Activated T-cell treated with anti-CD3 and anti-CD28 coated beads, Interleukin-2, amount 50 U/mL, for 24 hours (primary cell): Measurements from ENCODE around the gene ZBED4.

Experiments used
- DNase-seq: peaks from one replicate; pipeline ENCODE4 v3.0.0-alpha.2; 2020
- H3K27ac Mint-ChIP-seq: 2 replicates; pipeline ENCODE4 v1.8.0; 2020; ENCODE audit warnings: mild to moderate bottlenecking, mixed read lengths
- H3K27me3 Mint-ChIP-seq: 2 replicates; pipeline ENCODE4 v1.8.0; 2020; ENCODE audit warnings: mixed read lengths
- H3K36me3 Mint-ChIP-seq: 2 replicates; pipeline ENCODE4 v1.8.0; 2020; ENCODE audit warnings: low read depth, mixed read lengths
- H3K4me1 Mint-ChIP-seq: 2 replicates; pipeline ENCODE4 v1.8.0; 2020; ENCODE audit warnings: low read depth, mixed read lengths
- H3K4me3 Mint-ChIP-seq: 2 replicates; pipeline ENCODE4 v1.8.0; 2020; ENCODE audit warnings: mild to moderate bottlenecking, moderate library complexity, mixed read lengths
- H3K9me3 Mint-ChIP-seq: 2 replicates; pipeline ENCODE4 v1.8.0; 2020; ENCODE audit warnings: mixed read lengths

Gene ZBED4

GRCh38 chr22:49906071-49906798, 52.6 kb downstream of the ZBED4 start:
- Mint-ChIP-seq H3K4me1 (no peaks in the 10 kb centered on the region), H3K36me3 (peaks cover 82% of the 10 kb centered on the region), H3K4me3 (no peak overlapping the region), H3K27ac (no peak overlapping the region), H3K9me3 (peaks cover 2% of the 10 kb centered on the region), H3K27me3 (no peaks in the 10 kb centered on the region)
- no peak for DNase-seq

GRCh38 chr22:49906799-49907290, 53.2 kb downstream of the ZBED4 start:
- Mint-ChIP-seq H3K4me3 (no peak overlapping the region), H3K27me3 (no peaks in the 10 kb centered on the region), H3K36me3 (peaks cover 78% of the 10 kb centered on the region), H3K9me3 (no peaks in the 10 kb centered on the region), H3K4me1 (no peaks in the 10 kb centered on the region), H3K27ac (peak overlapping the region; percentile 70)
- no peak for DNase-seq

GRCh38 chr22:49907807-49908206, 54.2 kb downstream of the ZBED4 start:
- H3K4me3 Mint-ChIP-seq, result no peak overlapping the region
- H3K9me3 Mint-ChIP-seq, result no peaks in the 10 kb centered on the region
- no peaks in the 10 kb centered on the region for H3K27me3 Mint-ChIP-seq
- no peaks in the 10 kb centered on the region for H3K4me1 Mint-ChIP-seq
- H3K36me3 Mint-ChIP-seq, result peaks cover 81% of the 10 kb centered on the region
- no peak for DNase-seq
- no peak overlapping the region for H3K27ac Mint-ChIP-seq

- Mint-ChIP-seq H3K27ac (peak overlapping the region; percentile 18), H3K9me3 (no peaks in the 10 kb centered on the region), H3K36me3 (peaks cover 77% of the 10 kb centered on the region), H3K4me3 (no peak overlapping the region), H3K4me1 (no peaks in the 10 kb centered on the region), H3K27me3 (no peaks in the 10 kb centered on the region)
- DNase-seq, result no peak
Measured at GRCh38 chr22:49909476-49910205, 56.0 kb downstream of the ZBED4 start.

GRCh38 chr22:49910229-49911155, 56.8 kb downstream of the ZBED4 start:
- Mint-ChIP-seq H3K4me3 (no peak overlapping the region), H3K9me3 (no peaks in the 10 kb centered on the region), H3K4me1 (peaks cover 1% of the 10 kb centered on the region), H3K27ac (peak overlapping the region; percentile 29), H3K36me3 (peaks cover 72% of the 10 kb centered on the region), H3K27me3 (no peaks in the 10 kb centered on the region)
- no peak for DNase-seq

- Mint-ChIP-seq H3K9me3 (no peaks in the 10 kb centered on the region), H3K4me3 (no peak overlapping the region), H3K36me3 (peaks cover 63% of the 10 kb centered on the region), H3K4me1 (peaks cover 10% of the 10 kb centered on the region), H3K27ac (no peak overlapping the region), H3K27me3 (no peaks in the 10 kb centered on the region)
- DNase-seq, result no peak
Measured at GRCh38 chr22:49911881-49912625, 58.4 kb downstream of the ZBED4 start.

- Mint-ChIP-seq H3K27me3 (no peaks in the 10 kb centered on the region), H3K27ac (no peak overlapping the region), H3K9me3 (no peaks in the 10 kb centered on the region), H3K4me1 (peaks cover 15% of the 10 kb centered on the region), H3K4me3 (no peak overlapping the region), H3K36me3 (peaks cover 53% of the 10 kb centered on the region)
- no peak for DNase-seq
Measured at GRCh38 chr22:49913026-49913425, 59.4 kb downstream of the ZBED4 start.

- H3K27me3 Mint-ChIP-seq, result no peaks in the 10 kb centered on the region
- no peak overlapping the region for H3K27ac Mint-ChIP-seq
- H3K9me3 Mint-ChIP-seq, result no peaks in the 10 kb centered on the region
- peaks cover 15% of the 10 kb centered on the region for H3K4me1 Mint-ChIP-seq
- DNase-seq, result no peak
- peaks cover 52% of the 10 kb centered on the region for H3K36me3 Mint-ChIP-seq
- no peak overlapping the region for H3K4me3 Mint-ChIP-seq
Measured at GRCh38 chr22:49913446-49913845, 59.8 kb downstream of the ZBED4 start.

- H3K4me3 Mint-ChIP-seq, result no peak overlapping the region
- H3K36me3 Mint-ChIP-seq, result peaks cover 43% of the 10 kb centered on the region
- no peaks in the 10 kb centered on the region for H3K9me3 Mint-ChIP-seq
- H3K4me1 Mint-ChIP-seq, result peaks cover 16% of the 10 kb centered on the region
- H3K27me3 Mint-ChIP-seq, result no peaks in the 10 kb centered on the region
- no peak overlapping the region for H3K27ac Mint-ChIP-seq
- no peak for DNase-seq
Measured at GRCh38 chr22:49914256-49914655, 60.6 kb downstream of the ZBED4 start.

GRCh38 chr22:49915610-49916009, 62.0 kb downstream of the ZBED4 start:
- DNase-seq, result no peak
- H3K36me3 Mint-ChIP-seq, result peaks cover 43% of the 10 kb centered on the region
- no peaks in the 10 kb centered on the region for H3K9me3 Mint-ChIP-seq
- no peak overlapping the region for H3K4me3 Mint-ChIP-seq
- H3K4me1 Mint-ChIP-seq, result peaks cover 28% of the 10 kb centered on the region
- no peaks in the 10 kb centered on the region for H3K27me3 Mint-ChIP-seq
- no peak overlapping the region for H3K27ac Mint-ChIP-seq

GRCh38 chr22:49916831-49917230, 63.2 kb downstream of the ZBED4 start:
- Mint-ChIP-seq H3K4me3 (peak overlapping the region; percentile 82), H3K36me3 (peaks cover 46% of the 10 kb centered on the region), H3K4me1 (peaks cover 30% of the 10 kb centered on the region), H3K27me3 (no peaks in the 10 kb centered on the region), H3K9me3 (no peaks in the 10 kb centered on the region), H3K27ac (peak overlapping the region; percentile 88)
- DNase-seq, result no peak

- Mint-ChIP-seq H3K27me3 (no peaks in the 10 kb centered on the region), H3K4me3 (peak within 1 kb of the TSS; percentile 82), H3K4me1 (peaks cover 33% of the 10 kb centered on the region), H3K36me3 (peaks cover 43% of the 10 kb centered on the region), H3K27ac (peak within 1 kb of the TSS; percentile 88), H3K9me3 (no peaks in the 10 kb centered on the region)
- DNase-seq, result peak; percentile 97
Measured at GRCh38 chr22:49917974-49918910, 64.6 kb downstream of the ZBED4 start, which contains the start of the genes ALG12 and CRELD2. TSS of gene ALG12 (minus strand) at chr22:49918438. CDS start at chr22:49913765, 4,673 bp downstream. TSS of gene CRELD2 (plus strand) at chr22:49918634. CDS start at chr22:49918770, 136 bp downstream.
